HG02970 (cell line): ENCODE results near the gene PACRG.

Source experiments
- ATAC-seq: cut with Tn5 transposase; IDR thresholded peaks from one replicate; pipeline ENCODE4 v1.9.1; 2021; ENCODE audit warnings: mild to moderate bottlenecking, moderate library complexity, moderate number of reproducible peaks; ENCODE audit not compliant: unreplicated experiment, low FRiP score

The PACRG gene

GRCh38 chr6:163165155-163165910 is 437.6 kb downstream of the PACRG start:
- no peak for ATAC-seq

DNA sequence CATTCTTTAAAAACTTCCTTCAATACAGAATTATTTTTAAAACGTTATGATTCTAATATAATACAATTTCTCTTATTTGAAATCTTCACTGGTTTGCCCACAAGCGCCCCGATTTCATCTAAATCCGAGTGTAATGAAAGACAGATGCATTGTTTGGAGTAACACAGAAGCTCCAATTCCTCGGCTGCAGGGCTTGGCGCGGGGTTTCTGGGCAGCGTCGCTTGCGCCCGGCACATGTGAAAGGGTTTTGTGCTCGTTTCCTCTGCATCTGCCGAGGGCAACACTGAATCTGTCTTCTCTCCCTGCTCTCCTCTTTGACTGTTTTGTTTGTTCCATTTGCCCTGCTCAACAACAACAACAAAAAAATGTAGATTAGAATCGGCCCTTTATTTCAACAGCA is 438.1 kb downstream of the PACRG start:
- ATAC-seq, result no peak

GRCh38 chr6:163166507-163166906 is 438.7 kb downstream of the PACRG start:
- no peak for ATAC-seq

- ATAC-seq, result no peak
Measured at GRCh38 chr6:163169521-163169920, 441.7 kb downstream of the PACRG start.

GRCh38 chr6:163170294-163170883 is 442.6 kb downstream of the PACRG start:
- ATAC-seq, result peak; percentile 47

GRCh38 chr6:163173741-163174140 is 446.0 kb downstream of the PACRG start:
- no peak for ATAC-seq

DNA sequence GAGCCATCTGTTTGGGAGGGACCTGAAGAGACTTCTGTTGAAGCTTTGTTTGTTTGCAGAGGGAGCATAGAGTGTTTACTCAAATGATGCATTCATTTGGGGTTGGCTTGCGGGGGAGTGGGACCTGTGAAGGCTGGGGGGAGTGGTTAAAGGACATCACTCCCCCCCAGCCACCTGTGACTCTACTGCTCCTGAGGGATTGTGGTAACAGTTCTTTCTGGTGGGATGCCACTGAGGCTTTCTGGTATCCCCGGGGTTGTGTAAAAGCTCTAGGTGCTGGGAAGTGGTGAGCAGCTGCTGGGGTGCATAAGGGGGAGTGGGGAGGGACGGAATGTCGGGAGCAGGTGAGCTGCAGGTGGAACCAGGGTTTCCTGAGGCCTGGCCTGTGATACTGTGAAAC is 447.5 kb downstream of the PACRG start:
- no peak for ATAC-seq

GRCh38 chr6:163176097-163176496 is 448.3 kb downstream of the PACRG start:
- ATAC-seq, result no peak

- no peak for ATAC-seq
Measured at GRCh38 chr6:163177007-163177406, 449.2 kb downstream of the PACRG start.

DNA sequence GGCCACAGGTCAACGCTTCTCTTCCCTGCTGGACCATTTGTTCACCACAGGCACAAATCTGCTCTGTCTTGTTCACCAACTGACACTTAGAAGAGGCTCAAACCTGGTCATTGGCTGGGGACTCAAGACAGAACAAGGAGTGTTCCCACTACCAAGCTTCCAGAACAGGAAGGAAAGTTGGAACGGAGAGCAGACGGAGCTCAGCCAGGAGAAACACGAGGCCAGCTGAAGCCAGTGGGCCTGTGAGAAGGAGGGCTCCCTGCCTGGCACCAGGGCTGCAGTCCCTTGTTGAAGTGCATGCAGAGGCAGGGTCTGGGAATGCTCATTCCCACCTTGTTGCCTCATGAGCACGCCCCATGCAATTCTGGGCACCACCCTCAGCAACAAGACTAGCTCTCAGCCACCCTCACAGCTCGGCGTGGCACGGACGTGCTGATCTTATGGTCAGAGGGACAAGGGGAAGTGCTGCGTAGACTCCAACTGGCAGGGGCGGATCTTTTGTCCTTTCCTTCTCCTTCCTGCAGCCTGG is 450.2 kb downstream of the PACRG start:
- ATAC-seq, result no peak

- no peak for ATAC-seq
Measured at GRCh38 chr6:163179061-163179460, 451.3 kb downstream of the PACRG start.

DNA sequence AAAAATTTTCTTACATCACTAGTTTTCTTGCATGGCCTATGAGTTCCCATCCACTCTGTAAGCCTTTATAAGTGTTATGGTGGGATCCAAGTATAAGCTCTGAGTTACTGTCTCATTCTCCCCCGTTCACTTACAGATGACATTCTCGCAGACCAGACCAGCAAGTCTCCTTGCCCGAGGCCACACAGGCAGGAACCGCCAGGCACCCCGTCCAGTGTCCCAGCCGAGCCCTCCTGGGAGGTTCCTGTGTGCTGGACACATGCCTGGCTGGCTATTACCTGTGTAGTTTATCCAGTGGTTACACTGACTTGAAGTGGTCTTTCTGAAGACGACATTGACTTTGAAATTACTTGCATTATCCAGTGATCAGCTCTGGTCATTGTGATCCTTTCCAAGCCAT is 451.9 kb downstream of the PACRG start:
- no peak for ATAC-seq

GRCh38 chr6:163180874-163181541 is 453.2 kb downstream of the PACRG start:
- ATAC-seq, result no peak

- ATAC-seq, result no peak
Measured at GRCh38 chr6:163181666-163182180, 453.9 kb downstream of the PACRG start.

DNA sequence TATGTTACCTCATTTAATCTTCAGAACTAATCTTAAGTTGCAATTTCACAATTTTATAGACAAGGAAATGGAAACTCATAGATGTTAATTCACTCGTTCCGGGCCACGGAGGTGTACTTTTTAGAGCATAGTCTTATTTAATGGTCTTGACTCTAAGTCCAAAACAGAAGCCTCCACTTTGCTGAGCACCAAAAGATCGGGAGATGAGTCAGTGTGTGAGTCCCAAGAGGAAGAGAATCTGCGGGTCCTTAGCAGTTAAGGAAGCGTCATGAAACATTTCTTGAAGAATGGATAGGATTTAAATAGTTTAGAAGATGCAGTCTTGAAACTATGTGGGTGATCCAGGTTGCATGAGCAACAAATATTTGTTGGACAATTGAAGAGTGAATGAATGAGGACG is 454.9 kb downstream of the PACRG start:
- ATAC-seq, result no peak

DNA sequence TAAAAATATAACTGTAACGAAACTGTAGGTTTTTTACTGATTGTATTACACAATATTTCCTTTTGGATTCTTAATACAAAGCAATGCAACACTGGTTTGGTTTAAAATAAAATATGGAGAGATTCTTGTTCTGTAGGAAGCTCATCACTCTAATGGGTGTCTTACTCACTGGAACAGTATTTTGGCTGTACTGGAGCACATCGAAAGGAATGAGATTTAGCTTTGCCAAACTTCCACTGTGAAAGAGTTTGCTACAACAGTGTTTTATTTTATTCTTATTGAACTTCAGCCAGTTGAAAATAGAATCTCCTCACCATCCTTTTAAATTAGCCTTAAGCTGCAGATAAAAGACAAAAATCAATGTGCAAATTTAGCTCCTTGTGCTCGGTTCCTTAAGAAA is 456.0 kb downstream of the PACRG start:
- no peak for ATAC-seq

DNA sequence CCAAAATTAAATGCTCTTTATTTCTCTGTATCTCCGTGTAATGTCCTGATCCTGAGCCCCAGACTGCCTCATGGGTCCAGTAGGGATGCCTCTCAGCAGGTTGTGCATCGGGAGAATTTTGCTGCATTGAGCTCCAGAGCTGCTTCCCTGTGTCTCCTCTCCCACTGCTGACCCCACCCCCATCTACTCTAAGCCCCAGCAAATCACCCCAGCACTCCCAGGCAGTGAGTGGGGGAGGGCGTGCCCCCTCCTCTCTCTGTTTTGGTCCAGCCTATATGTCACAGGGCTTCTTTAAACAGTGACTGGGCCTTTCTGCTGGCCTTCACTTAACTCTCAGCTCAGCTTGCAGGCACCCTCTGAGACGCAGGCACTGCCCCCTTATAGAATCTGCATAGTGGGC is 458.0 kb downstream of the PACRG start:
- ATAC-seq, result no peak

- ATAC-seq, result no peak
Measured at GRCh38 chr6:163186527-163186926, 458.8 kb downstream of the PACRG start.

DNA sequence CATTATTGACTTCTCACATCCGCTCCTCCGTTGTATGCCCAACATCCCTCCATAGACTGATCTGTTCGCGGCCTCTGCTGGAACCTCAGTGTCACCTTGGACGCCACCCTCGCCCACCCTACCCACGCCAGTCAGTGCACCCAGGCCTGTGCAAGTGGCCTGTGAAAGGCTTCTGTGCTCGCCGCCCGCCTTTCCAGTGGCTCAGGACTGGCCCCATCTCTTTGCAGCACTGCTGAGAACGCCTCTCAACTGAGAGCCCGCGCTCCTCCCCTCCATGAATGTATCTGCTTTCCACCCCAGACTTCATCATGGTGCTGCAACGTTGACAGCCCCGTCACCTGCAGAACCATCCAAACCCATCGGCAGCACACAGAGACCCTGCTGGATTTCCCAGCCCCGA is 459.4 kb downstream of the PACRG start:
- no peak for ATAC-seq

DNA sequence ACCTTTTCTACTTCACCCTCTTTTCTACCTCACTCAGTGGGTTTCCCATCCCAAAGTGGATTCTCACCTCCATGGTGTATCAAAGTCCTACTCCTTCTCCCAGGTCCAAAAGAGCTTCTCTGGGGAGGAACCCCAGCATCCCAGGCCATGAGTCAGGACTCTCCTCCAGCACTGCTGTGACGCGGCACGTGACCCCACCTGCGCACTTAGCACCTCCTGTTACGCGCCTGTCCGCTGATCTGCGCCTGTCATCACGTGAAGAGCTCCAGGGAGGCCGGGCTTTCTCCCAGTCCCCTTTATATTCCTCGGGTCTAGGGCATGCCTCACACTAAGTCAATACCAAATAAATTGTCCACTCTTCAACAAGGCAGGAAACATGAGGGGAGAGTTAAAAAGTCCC is 459.8 kb downstream of the PACRG start:
- no peak for ATAC-seq

- no peak for ATAC-seq
Measured at GRCh38 chr6:163188746-163189145, 461.0 kb downstream of the PACRG start.
